GM19193 (cell line): ENCODE results near the gene MRPL38.
A peak's percentile ranks its signal among the peaks of the same experiment; 100 is the strongest.

ENCODE experiments used
- POLR2A ChIP-seq: IDR thresholded peaks from 4 replicates; pipeline ENCODE4 v1.6.1; 2011; ENCODE audit not compliant: insufficient read depth, insufficient read length; ENCODE audit errors: extremely low read depth

Gene MRPL38

DNA sequence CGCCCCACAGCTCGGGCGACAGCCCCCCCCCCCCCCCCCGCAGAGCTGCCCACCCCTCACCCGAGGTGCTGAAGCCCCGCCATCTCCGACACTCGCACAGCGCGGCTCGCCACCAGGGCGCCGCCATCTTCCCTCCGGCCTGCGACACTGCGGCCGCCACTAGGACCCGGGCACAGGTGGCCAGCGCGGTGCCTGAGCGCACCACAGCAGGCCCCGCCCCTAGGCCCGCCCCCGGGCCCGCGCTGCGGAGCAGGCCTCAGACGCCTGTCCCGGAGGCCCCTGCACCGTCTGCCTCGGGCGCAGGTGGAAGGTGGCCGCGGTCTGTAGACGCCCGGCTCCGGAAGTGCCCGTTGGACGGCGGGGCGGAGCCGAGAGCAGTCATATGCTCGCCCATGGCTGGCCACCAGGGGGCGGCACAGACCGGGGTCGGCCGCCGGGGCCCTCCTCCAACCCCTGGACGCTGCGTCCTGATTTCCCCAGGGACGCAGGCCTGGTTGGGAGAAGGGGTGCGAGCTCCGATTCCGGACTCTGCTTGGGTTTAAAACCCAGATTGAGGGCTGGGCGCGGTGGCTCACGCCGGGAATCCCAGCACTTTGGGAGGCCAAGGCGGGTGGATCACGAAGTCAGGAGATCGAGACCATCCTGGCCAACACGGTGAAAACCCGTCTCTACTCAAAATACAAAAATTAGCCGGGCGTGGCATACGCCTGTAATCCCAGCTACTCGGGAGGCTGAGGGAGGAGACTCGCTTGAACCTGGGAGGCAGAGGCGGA lies at the start of gene MRPL38:
TSS of gene MRPL38 (minus strand) at position 136 of the 773 bp plus-strand sequence. CDS start at position 127, 9 bp downstream.
- peak; percentile 84 for TF ChIP-seq POLR2A

DNA sequence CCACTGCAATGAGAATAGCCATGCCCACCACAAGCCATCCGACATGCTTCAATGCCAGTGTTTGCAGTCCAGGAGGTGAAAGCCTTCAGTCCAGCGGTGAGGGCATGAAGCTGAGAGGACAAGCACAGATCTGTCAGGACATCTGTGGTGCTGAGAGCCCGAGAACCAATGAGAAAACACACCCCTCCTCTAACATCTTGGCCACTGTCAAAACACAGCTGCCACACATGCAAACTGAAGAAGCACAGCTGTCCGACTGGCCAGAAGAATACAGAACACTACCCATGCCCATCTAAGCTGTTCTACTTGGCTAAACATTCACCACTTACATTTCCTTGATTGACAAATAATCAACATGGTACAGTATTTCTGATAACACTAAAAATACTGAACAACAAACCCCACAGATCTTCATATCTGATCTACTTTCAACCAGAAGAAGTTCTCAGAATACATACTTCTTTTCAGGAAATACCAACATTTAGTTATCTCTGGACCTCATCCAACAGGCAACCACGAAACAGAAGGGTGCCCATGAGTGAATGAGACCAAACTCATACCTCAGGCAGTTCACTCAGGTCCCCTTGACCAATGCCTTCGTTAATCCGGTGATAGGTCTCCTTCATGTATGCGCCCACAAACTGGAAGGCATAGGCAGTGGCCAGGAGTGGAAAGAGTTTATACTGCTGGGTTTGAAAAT lies 46.3 kb upstream of the MRPL38 start:
- no peak for TF ChIP-seq POLR2A

GRCh38 chr17:75950421-75950820 lies 45.7 kb upstream of the MRPL38 start:
- TF ChIP-seq POLR2A = no peak

GRCh38 chr17:75945211-75945610 lies 40.5 kb upstream of the MRPL38 start:
- no peak for TF ChIP-seq POLR2A

DNA sequence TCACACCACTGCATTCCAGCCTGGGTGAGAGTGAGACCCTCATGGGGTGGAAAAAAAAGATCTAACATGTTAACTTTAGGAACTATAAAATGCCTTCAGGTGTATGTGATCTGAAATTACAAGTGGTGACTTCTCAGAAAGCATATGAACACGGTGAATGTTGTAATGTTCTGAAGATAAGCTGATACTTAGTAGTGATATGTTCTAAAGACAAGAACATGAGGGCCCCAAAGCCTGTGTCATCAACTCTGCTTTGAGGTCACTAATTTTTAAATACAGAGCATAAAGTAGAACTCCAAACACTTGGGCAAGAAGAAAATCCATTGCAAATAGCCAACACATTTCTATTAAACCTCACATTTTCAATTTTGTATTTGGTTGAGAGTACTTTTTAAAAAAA lies 38.8 kb upstream of the MRPL38 start:
- no peak for TF ChIP-seq POLR2A

DNA sequence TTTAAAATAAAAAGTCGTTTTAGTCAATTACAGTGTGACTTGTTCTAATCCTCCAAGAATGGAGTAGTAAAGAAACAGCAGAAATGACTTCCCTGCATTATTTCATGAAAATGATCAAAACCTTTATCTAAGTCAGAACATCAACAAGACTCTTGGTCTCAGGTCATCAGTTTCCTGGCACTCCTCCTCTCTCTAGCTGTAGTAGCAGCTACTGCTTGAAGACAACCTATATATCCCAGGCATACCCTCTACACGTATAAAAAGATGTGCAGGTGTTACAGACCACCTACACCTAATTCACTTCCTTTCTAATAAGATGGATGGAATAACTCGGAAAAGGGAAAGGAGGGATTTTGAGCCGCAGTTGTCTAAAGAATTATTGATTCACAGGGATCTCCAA lies 37.8 kb upstream of the MRPL38 start:
- TF ChIP-seq POLR2A = no peak

DNA sequence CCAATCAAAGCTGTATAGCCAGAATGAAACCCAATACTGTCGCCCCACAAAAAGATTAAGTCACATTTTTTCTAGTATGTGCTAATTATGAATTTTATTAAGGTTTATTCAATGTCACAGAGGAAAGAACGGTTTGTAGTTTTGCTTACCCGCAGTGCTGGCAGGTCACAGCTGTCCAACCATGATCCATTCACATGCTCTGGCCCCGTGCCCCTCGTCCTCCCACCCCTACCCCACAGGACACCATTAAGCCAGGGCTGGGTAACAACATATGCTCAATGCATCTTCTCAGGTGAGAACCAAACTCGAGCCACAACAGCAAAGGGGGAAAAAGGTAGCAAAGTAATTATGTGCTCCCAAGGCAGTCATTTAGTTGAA lies 36.7 kb upstream of the MRPL38 start:
- TF ChIP-seq POLR2A = no peak

GRCh38 chr17:75940727-75941441 lies 36.2 kb upstream of the MRPL38 start, which contains the start of gene FBF1:
TSS of gene FBF1 (minus strand) at chr17:75941042. CDS start at chr17:75938149, 2,893 bp downstream.
- peak; percentile 82 for TF ChIP-seq POLR2A

- TF ChIP-seq POLR2A = no peak
Observed at GRCh38 chr17:75937652-75938051, 33.0 kb upstream of the MRPL38 start.

- TF ChIP-seq POLR2A = no peak
Observed at GRCh38 chr17:75933808-75934207, 29.1 kb upstream of the MRPL38 start.

GRCh38 chr17:75932852-75933251 lies 28.2 kb upstream of the MRPL38 start:
- no peak for TF ChIP-seq POLR2A

DNA sequence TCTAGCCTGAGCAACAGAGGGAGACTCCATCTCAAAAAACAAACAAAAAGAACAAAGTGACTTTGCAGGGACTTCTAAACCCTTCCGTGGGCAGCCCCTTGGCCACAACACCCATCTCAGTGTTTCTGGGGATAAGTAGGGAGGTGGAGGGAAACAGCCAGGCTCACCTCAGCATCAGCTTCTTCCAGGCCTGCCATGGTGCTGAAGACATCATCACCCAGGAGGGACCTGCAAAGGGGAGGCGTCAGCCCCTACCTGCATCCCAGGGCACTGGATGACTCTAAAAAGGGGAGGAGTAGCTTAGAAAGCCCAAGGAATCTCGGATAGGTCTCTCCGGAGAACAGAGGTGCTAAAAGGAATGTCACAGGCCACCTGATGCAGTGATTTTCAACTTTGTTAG lies 26.4 kb upstream of the MRPL38 start:
- no peak for TF ChIP-seq POLR2A

- TF ChIP-seq POLR2A = no peak
Observed at GRCh38 chr17:75927286-75927922, 22.7 kb upstream of the MRPL38 start.

DNA sequence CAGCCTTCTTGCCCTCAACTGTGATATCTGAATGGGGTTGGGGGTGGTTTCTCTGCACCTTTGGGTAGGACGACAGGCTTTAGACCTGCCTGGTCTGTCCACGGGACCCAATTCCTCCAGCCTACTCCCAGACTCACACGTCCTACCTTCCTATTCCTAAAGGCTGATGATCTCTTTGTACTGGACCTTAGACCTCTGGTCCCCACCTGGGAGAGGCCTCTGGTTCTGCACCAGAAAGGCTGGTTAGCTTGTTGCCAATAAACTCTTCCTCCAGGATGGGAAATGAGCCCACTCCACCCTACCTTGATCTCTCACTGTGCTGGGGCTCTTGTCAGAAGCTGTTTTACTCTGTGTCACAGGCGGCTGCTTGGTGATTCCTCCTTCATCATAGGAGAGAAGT lies 21.8 kb upstream of the MRPL38 start:
- no peak for TF ChIP-seq POLR2A

DNA sequence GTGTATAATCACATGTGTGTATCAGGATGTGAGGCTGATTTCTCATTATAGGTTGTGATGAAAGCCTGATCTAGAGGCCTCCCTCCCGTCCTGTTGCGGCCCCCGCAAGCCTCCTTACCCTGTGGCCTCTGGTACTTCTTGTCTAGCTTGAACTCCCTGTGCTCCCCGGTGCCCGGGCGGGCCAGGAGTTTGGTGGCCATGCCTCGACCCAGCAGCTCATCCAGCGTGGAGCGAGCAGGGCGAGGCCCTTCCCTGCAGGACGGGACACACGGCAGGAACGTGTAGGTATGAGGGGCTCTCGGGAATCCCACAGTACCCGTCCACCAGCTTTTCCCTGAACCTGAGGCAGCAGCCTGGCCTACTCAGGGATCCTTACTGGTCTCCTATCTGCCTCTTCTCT lies 21.2 kb upstream of the MRPL38 start:
- no peak for TF ChIP-seq POLR2A

- TF ChIP-seq POLR2A = no peak
Observed at GRCh38 chr17:75925103-75925502, 20.4 kb upstream of the MRPL38 start.
